ENCODE measurements around the gene RBL1.

Gene RBL1

DNA sequence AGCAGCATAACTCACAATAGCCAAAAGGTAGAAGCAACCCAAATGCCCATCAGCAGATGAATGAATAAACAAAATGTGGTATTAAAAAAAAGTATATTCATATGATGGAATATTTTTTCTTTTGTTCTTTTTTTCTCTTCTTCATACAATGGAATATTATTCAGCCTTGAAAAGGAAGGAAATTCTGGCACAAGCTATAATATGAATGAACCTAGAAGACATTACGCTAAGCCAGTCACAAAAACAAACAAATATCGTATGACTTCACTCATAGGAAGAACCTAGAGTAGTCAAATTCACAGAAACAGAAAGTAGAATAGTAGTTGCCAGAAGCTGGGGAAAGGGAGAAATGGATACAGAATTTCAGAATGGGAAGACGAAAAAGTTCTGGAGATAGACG lies 63.7 kb downstream of the RBL1 start:
- TF ChIP-seq GATA3 (IDR thresholded peaks at IDR 0.05; ENCODE audit: low read depth, low read length) (no peak), GATA2 (IDR thresholded peaks at IDR 0.05; ENCODE audit: low read depth, low read length) (no peak)

DNA sequence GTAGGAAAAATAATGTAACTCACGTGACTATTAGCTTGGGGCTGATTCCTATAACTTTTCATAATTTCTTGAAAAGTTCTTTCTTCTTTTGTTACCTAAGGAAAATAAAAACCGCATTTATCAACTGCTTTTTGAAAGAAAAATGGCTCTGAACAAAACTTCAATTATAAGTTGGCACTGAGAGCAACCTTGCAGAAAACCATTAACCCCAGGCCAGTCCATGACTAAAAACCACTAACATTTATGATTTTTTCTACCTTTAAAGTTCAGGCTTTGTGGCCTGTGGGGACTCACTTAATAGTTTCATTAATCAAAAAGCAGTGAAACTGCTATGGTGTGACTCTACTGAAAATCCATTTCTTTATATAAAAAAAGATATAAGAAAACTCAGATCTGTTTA lies 75.2 kb downstream of the RBL1 start:
- TF ChIP-seq GATA3 (IDR thresholded peaks at IDR 0.05; ENCODE audit: low read depth, low read length): no peak
- no peak for TF ChIP-seq GATA2 (IDR thresholded peaks at IDR 0.05; ENCODE audit: low read depth, low read length)

DNA sequence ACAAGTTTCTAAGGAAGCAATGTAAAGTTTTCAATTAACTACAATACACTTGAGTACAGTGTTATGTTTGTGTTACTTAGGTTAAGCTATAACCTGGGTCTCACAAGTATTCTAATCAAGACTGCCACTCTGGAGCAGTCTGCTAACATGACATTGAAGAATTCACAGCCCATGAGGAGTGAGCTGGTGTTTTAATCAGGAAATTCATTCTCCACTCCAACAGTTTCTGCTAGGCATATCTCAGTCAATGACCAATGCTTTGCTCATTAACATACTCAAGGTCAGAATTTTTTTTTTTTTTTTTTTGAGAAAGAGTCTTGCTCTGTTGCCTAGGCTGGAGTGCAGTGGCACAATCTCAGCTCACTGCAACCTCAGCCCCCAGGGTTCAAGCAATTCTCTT lies 84.7 kb downstream of the RBL1 start:
- no peak for TF ChIP-seq GATA2 (IDR thresholded peaks at IDR 0.05; ENCODE audit: low read depth, low read length)
- no peak for TF ChIP-seq GATA3 (IDR thresholded peaks at IDR 0.05; ENCODE audit: low read depth, low read length)

DNA sequence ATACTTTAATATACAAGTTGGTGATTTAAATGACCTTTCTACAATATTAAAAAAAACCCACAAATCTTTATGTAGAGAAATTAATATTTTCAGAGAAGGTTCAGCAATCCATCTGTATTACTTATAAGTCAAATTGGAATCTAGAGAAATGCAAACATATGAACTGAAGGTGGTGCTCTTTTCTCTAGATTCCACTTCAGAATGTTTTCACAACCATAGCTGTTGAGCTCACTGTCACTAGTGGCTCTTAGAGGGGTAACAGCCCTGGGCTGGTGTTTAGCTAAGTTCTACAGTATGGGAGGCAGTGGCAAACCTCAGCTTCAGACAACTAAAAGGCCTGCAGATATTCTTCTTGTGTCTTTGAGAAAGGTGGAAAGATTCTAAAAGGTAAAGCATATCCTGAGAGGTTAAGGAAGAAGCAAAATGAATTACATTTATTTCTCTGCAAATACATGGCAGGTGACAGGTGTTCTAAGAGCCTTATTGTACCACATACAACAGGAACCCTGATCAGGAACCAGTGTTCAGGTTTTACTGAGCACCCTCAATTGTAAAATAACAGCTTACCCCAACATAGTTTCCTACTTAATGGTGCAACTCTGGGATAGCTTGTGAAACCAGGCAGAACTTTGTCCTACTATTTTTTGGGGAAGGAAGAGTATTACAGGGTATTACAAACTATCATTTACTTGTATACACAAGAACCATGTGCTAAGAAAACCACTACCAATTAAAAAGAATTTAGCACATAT lies 87.7 kb downstream of the RBL1 start:
- TF ChIP-seq GATA2 (IDR thresholded peaks at IDR 0.05; ENCODE audit: low read depth, low read length): no peak
- TF ChIP-seq GATA3 (IDR thresholded peaks at IDR 0.05; ENCODE audit: low read depth, low read length): no peak

DNA sequence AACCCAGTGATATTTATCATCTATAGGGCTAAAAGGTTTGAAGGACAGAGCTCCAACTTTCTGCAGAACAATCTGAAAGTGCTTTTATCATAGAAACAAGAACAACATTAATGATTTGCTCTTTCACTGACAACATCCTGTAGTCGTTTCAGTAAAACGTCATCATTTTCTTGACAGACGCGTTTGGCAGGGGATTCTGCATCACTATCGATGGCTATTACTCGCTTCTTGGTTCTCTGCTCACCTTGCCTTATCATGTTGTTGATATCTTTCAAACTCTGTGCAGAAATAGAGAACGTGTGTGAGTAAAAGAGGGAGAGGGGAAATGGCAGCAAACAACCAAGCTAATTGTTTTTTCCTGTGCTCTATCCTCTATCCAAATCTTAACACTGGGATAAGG lies 97.1 kb downstream of the RBL1 start:
- TF ChIP-seq GATA3 (IDR thresholded peaks at IDR 0.05; ENCODE audit: low read depth, low read length) (no peak), GATA2 (IDR thresholded peaks at IDR 0.05; ENCODE audit: low read depth, low read length) (no peak)

DNA sequence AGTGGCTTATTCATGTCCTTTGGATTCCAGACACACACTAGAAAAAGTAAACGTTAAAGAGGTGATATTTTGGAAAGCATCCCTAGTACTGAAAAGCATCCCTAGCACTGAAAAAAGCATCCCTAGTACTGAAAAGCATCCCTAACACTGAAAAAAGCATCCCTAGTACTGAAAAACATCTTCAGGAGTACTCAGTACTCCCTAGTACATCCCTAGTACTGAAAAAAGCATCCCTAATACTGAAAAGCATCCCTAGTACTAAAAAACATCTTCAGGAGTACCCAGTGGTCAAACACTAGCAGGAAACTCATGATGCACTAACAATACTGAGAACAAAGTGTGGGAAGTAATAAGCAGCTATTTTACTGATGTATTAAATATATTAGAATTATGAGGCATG lies 98.7 kb downstream of the RBL1 start:
- no peak for TF ChIP-seq GATA3 (IDR thresholded peaks at IDR 0.05; ENCODE audit: low read depth, low read length)
- no peak for TF ChIP-seq GATA2 (IDR thresholded peaks at IDR 0.05; ENCODE audit: low read depth, low read length)

DNA sequence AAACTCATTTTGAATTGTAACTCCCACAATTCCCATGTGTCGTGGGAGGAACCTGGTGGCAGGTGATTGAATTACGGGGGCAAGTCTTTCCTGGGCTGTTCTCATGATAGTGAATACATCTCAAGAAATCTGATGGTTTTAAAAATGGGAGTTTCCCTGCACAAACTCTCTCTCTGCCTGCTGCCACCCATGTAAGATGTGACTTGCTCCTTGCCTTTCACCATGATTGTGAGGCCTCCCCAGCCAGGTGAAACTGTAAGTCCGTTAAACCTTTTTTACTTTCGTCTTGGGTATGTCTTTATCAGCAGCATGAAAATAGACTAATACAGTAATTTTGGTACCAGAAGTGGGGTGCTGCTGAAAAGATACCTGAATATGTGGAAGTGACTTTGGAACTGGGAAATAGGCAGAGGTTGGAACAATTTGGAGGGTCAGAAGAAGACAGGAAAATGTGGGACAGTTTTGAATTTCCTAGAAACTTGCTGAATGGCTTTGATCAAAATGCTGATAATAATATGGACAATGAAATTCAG lies 102.9 kb downstream of the RBL1 start:
- TF ChIP-seq GATA2 (IDR thresholded peaks at IDR 0.05; ENCODE audit: low read depth, low read length) (no peak), GATA3 (IDR thresholded peaks at IDR 0.05; ENCODE audit: low read depth, low read length) (no peak)

DNA sequence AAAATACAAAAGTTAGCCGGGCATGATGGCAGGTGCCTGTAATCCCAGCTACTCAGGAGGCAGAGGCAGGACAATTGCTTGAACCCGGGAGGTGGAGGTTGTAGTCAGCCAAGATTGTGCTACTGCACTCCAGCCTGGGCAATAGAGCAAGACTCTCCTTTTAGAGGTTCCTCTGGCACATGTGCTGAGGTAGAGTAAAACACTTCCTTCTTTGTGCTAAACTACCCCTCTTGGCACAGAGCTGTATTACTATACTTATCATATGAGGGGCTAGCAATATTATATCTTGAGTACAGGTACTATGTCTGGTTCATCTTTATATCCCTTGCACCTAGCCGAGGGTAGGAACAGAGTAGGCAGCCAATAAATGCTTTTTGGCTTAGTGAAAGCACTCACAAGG lies 104.1 kb downstream of the RBL1 start:
- TF ChIP-seq GATA3 (IDR thresholded peaks at IDR 0.05; ENCODE audit: low read depth, low read length) (no peak), GATA2 (IDR thresholded peaks at IDR 0.05; ENCODE audit: low read depth, low read length) (no peak)

DNA sequence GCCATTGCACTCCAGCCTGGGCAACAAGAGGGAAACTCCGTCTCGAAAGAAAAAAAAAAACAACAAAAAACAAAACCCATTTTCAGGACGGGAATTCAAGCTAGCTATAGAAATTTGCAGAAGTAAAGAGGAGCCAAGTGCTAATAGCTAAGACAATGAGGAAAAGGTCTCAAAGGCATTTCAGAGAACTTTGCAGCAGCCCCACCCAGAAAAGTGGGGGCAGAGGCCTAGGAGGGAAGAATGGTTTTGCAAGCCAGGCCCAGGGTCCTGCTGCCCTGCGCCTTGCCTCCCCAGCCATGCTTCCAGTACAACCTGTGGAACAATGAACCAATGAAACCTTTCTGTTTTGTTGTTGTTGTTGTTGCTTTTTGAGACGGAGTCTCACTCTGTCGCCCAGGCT lies 106.0 kb downstream of the RBL1 start:
- TF ChIP-seq GATA3 (IDR thresholded peaks at IDR 0.05; ENCODE audit: low read depth, low read length): no peak
- no peak for TF ChIP-seq GATA2 (IDR thresholded peaks at IDR 0.05; ENCODE audit: low read depth, low read length)

DNA sequence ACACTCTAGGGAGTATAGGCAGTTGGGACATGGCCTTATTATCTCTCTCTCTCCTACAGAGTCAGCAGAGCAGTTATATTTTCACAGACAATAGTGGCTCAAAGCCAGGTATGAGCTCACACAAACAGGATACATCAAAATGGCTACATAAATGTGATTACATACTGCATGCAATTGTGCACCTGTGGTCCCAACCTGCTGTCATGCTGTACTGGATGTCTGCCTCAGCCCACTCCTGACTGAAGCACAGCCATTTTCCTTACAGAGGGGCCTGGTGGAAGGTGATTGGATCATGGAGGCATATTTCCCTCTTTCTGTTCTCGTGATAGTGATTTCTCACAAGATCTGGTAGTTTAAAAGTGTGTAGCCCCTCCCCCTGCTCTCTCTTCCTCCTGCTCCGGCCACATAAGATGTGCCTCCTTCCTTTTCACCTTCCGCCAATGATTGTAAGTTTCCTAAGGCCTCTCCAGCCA lies 107.3 kb downstream of the RBL1 start:
- TF ChIP-seq GATA2 (IDR thresholded peaks at IDR 0.05; ENCODE audit: low read depth, low read length): no peak
- no peak for TF ChIP-seq GATA3 (IDR thresholded peaks at IDR 0.05; ENCODE audit: low read depth, low read length)

DNA sequence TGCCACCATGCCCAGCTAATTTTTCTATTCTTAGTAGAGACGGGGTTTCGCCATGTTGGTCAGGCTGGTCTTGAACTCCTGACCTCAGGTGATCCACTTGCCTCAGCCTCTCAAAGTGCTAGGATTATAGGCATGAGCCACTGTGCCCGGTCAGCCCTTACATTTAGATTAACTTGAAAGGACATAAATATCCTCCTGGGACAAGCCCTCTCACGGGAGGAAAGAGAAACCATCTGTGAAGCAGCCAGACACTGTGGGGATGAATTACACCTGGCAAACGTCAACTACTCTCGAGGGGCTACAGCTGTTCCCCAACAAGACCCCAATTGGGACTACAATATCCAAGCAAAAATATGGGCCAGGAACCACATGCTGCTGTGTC lies 111.5 kb downstream of the RBL1 start:
- TF ChIP-seq GATA3 (IDR thresholded peaks at IDR 0.05; ENCODE audit: low read depth, low read length): no peak
- no peak for TF ChIP-seq GATA2 (IDR thresholded peaks at IDR 0.05; ENCODE audit: low read depth, low read length)

DNA sequence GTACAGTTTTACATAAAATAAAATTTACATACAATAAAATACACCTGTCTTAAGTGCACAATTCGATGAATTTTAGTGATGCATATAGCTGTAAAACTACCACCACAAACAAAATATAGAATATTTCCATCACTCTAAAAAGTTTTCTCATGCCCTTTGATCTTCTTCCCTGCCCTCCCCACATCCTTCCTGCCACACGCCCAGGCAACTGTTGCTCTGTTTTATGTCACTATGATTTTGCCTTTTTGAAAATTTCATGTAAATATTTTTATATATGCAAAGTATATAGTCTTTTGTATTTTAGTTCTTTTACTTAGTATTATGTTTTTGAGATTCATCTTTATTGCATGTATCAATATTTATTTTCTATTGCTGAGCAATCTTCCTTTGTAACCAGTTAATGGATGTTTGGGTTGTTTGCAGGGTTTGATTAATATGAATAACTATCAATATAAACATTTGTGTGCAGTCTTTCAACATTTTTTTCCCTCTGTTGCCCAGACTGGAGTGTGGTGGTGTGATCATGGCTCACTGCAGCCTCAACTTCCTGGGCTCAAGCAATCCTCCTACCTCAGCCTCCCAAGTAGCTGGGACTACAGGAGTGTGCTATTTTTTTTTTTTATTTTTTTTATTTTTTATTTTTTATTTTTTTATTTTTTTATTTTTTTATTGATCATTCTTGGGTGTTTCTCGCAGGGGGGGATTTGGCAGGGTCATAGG lies 120.5 kb downstream of the RBL1 start:
- TF ChIP-seq GATA3 (IDR thresholded peaks at IDR 0.05; ENCODE audit: low read depth, low read length): no peak
- TF ChIP-seq GATA2 (IDR thresholded peaks at IDR 0.05; ENCODE audit: low read depth, low read length): no peak

DNA sequence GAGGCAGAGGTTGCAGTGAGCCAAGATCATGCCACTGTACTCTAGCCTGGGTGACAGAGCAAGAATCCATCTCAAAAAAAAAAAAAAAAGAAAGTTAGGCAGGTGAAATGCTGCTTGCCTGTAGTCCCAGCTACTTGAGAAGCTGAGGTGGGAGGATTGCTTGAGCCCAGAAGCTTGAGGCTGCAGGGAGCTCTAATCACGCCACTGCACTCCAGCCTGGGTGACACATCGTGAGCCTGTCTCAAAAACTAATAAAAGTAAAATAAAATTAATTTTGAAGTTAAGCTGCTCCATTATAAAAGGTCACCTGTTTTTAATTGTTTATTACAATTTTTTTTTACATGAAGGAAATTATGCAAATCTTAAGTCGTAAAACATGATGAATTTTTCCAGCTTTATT lies 121.1 kb downstream of the RBL1 start:
- TF ChIP-seq GATA3 (IDR thresholded peaks at IDR 0.05; ENCODE audit: low read depth, low read length): no peak
- no peak for TF ChIP-seq GATA2 (IDR thresholded peaks at IDR 0.05; ENCODE audit: low read depth, low read length)

DNA sequence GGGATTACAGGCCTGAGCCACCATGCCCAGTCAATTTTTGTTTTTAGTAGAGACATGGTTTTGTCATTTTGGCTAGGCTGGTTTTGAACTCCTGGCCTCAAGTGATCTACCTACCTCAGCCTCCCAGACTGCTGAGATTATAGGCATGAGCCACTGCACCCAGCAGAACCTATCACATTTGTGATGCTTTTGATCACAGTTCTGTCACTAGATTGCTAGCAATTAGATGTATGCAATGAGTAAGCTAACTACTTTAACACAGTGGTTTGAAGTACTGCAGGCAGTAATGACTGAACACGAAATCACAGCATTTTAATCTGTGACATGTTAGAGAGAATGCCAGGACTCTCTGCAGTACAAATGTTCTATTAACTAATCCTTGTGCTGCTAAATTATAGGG lies 124.7 kb downstream of the RBL1 start:
- TF ChIP-seq GATA2 (IDR thresholded peaks at IDR 0.05; ENCODE audit: low read depth, low read length): no peak
- TF ChIP-seq GATA3 (IDR thresholded peaks at IDR 0.05; ENCODE audit: low read depth, low read length): no peak

All from SH-SY5Y (cell line).